Measurements from ENCODE around the gene PDPK1. TPM values are rescaled to one million over a fixed set of nuclear protein-coding genes. Genes with fewer than 3 reads are reported as not detected.

Gene PDPK1
- total and polyA plus RNA-seq, 10 donors = 6.2 to 74.5 (median 48.7) TPM

GRCh38 chr16:2520097-2520783 is 17.6 kb upstream of the PDPK1 start, which contains the start of gene AMDHD2:
Gene AMDHD2, plus strand, starts transcription at chr16:2520371. Its CDS starts 88 bp downstream, at chr16:2520459.
- Histone ChIP-seq H3K27ac (peak within 1 kb of the TSS; percentile 78 to 100 (median 92)), H3K9me3 (no peaks in the 10 kb centered on the region), H3K36me3 (peaks cover 0 to 75% (median 28%) of the 10 kb centered on the region in 6 donors), H3K27me3 (replicated peaks in 1 of 7) (no peaks in the 10 kb centered on the region), H3K4me1 (peaks cover 51 to 93% (median 67%) of the 10 kb centered on the region in 6 donors), H3K4me3 (peak within 1 kb of the TSS; percentile 51 to 93 (median 66))
- DNase-seq = peak; percentile 96
- intact Hi-C loops (cut with DNase I; ENCODE audit: low total_unique reads) = no loop called here
- WGBS, 5 donors = 0 to 3% (median 1%) methylated on average over 12 to 83 of the region's 83 CpGs
- peak; percentile 39 to 59 (median 54) for TF ChIP-seq POLR2A (IDR thresholded peaks at IDR 0.05)
- TF ChIP-seq CTCF (IDR thresholded peaks at IDR 0.05 in 8 of 11, conservative IDR thresholded peaks at IDR 0.05 in 3 of 11) = no peak
- peak; percentile 91 to 95 (median 92) for TF ChIP-seq POLR2AphosphoS5 (IDR thresholded peaks at IDR 0.05)

- intact Hi-C loops (cut with DNase I; ENCODE audit: low total_unique reads) = no loop called here
- Histone ChIP-seq H3K4me1 (peaks cover 44 to 93% (median 60%) of the 10 kb centered on the region in 6 donors), H3K36me3 (peaks cover 0 to 82% (median 33%) of the 10 kb centered on the region in 6 donors), H3K27me3 (replicated peaks in 1 of 7) (no peaks in the 10 kb centered on the region), H3K4me3 (peak overlapping the region; percentile 51 to 93 (median 66)), H3K9me3 (no peaks in the 10 kb centered on the region), H3K27ac (peak overlapping the region; percentile 78 to 100 (median 92))
- DNase-seq = peak; percentile 93
- 19 to 32% (median 22%) methylated on average over 25 to 41 of the region's 41 CpGs for WGBS, 5 donors
- TF ChIP-seq CTCF (IDR thresholded peaks at IDR 0.05 in 8 of 11, conservative IDR thresholded peaks at IDR 0.05 in 3 of 11) (peak in 1 of 11 experiments; percentile 8), POLR2AphosphoS5 (IDR thresholded peaks at IDR 0.05) (peak; percentile 50 to 63 (median 60)), POLR2A (IDR thresholded peaks at IDR 0.05) (no peak)
Observed at GRCh38 chr16:2520784-2521531, 16.9 kb upstream of the PDPK1 start.

- WGBS, 5 donors = 92 to 98% (median 93%) methylated on average over 6 of the region's 6 CpGs
- Histone ChIP-seq H3K36me3 (peaks cover 0 to 89% (median 59%) of the 10 kb centered on the region in 6 donors), H3K27ac (peak overlapping the region in 2 of 8 donors; percentile 11 to 18), H3K9me3 (no peaks in the 10 kb centered on the region), H3K27me3 (replicated peaks in 1 of 7) (no peaks in the 10 kb centered on the region), H3K4me3 (no peak overlapping the region), H3K4me1 (peaks cover 18 to 86% (median 34%) of the 10 kb centered on the region in 6 donors)
- TF ChIP-seq POLR2AphosphoS5 (IDR thresholded peaks at IDR 0.05) (peak in 1 of 3 donors; percentile 28), POLR2A (IDR thresholded peaks at IDR 0.05) (no peak), CTCF (IDR thresholded peaks at IDR 0.05 in 8 of 11, conservative IDR thresholded peaks at IDR 0.05 in 3 of 11) (no peak)
- intact Hi-C loops (cut with DNase I; ENCODE audit: low total_unique reads) = no loop called here
- peak; percentile 57 for DNase-seq
Observed at GRCh38 chr16:2523801-2524231, 14.0 kb upstream of the PDPK1 start.

Data from spleen (tissue), 11 donors.